ENCODE results near the gene PLA2G4D.
A peak's percentile ranks its signal among the peaks of the same experiment; 100 is the strongest.

Gene PLA2G4D

DNA sequence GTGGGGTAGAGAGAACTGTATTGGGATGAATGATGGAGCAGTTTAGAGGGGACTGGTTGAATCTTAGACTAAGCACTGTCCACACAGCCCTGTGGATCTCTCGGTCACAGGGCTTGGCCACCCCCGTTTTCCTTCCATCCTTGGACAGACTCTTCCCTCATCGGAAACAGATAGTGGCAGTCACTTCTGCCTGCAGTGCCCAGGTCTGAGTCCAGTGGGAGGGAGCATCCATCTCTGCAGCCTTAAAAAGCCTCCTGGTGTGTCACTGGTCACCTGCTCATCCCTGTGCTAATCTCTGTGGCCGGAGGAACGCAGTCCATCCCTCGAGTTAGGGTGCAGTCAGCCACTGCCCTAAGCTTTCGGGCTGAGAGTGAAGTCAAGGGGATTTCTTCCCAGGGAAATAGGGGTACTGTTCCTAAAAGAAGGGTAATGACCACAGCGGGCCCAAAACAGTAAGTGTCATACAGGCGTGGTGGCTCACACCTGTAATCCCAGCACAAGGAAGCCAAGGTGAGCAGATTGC, 32.0 kb downstream of the PLA2G4D start:
- in situ Hi-C loops (cut with HindIII; ENCODE audit: low pct_unique_long_range_greater_than_20kb, low sequenced_read_pairs) = no loop called here
- no peak for DNase-seq (ENCODE audit: low read depth in 1 of 2, low spot score in 1 of 2)
- no peak for TF ChIP-seq JUND (IDR thresholded peaks at IDR 0.05; ENCODE audit: low read depth)

DNA sequence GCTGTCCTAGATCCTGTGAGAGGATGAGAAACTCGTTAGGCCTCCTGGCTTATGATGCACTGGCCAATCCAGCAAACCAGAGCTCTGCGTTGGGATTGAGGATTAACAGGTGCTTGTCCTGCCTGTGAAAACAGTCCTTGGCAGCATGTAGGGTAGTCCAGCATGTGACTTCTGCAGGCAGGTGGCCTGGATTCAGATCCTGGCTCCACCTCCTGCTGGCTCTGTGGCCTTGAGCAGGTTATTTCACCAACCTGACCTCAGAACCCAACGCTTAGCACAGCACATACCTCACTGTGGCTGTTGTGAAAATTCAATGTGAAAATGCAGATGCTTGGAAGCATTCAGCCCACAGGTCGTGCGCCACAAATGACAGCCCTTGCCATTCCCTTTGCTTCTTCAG, 33.6 kb downstream of the PLA2G4D start:
- peak in 1 of 2 experiments; percentile 50 for DNase-seq (ENCODE audit: low read depth in 1 of 2, low spot score in 1 of 2)
- no peak for TF ChIP-seq JUND (IDR thresholded peaks at IDR 0.05; ENCODE audit: low read depth)
- in situ Hi-C loops (cut with HindIII; ENCODE audit: low pct_unique_long_range_greater_than_20kb, low sequenced_read_pairs) = no loop called here

DNA sequence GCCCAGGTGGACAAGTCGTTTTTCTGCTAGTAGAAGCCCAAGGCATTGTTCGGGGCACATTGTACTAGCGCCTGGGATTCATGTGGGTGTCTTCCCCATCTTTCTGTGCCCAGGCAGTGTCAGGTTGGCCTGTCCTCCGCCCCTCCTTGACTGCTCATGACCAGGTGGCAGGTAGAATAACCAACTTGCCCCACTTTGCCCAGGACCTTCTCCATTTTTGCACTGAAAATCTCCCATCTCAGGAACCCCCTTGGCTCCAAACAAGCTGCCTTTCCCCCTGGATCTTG, 33.9 kb downstream of the PLA2G4D start:
- no peak for DNase-seq (ENCODE audit: low read depth in 1 of 2, low spot score in 1 of 2)
- in situ Hi-C loops (cut with HindIII; ENCODE audit: low pct_unique_long_range_greater_than_20kb, low sequenced_read_pairs) = no loop called here
- no peak for TF ChIP-seq JUND (IDR thresholded peaks at IDR 0.05; ENCODE audit: low read depth)

DNA sequence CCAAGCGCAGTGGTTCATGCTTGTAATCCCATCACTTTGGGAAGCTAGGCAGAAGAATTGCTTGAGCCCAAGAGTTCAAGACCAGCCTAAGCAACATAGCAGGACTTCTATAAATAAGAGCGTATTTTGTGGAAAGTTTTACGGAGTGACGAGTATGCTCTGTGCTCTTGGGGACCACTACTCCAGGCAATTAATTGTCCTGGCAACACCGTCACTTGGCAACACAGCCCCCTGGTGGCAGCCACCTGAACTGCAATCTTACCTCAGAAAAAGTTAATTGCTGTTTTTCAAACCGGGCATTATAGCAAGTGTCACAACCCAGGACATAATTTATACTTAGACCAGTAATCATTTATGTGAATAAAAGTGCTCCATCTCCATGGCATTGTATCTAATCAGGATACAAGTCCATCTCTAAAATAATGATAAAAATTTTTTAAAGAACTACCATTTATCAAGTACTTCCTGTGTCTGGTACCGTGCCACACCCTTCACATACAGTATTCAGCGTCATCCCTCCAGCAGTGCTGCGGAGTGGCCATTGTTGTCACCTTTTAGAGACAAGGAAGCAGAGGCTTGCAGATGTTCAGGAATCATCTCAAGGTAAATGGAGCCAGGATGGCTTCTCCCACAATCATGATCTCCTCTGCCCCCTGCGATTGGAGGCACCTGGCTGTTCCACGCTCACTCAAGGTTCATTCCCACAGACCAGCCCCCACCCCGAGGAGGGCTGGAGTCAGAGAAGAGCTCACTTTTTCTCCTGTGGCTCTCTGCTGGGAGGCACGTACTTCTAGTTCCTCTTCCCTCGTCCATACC, 34.5 kb downstream of the PLA2G4D start:
- peak; percentile 39 to 60 for DNase-seq (ENCODE audit: low read depth in 1 of 2, low spot score in 1 of 2)
- in situ Hi-C loops (cut with HindIII; ENCODE audit: low pct_unique_long_range_greater_than_20kb, low sequenced_read_pairs) = no loop called here
- no peak for TF ChIP-seq JUND (IDR thresholded peaks at IDR 0.05; ENCODE audit: low read depth)

DNA sequence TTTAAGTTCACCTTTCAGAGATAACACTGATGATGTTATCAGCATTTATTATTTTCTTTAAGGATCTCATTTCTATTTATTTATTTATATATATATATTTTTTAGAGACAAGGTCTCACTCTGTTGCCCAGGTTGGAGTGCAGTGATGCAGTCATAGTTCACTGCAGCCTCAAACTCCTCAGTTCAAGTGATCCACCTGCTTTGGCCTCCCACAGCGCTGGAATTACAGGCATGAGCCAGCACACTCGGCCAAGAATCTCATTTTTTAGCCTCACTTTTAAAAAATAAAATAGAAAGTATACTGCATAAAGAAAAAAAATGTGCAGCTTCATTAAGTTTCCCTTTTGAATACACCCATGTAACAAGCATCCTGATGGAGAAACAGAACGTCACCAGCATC, 35.6 kb downstream of the PLA2G4D start:
- no peak for TF ChIP-seq JUND (IDR thresholded peaks at IDR 0.05; ENCODE audit: low read depth)
- in situ Hi-C loops (cut with HindIII; ENCODE audit: low pct_unique_long_range_greater_than_20kb, low sequenced_read_pairs) = no loop called here

DNA sequence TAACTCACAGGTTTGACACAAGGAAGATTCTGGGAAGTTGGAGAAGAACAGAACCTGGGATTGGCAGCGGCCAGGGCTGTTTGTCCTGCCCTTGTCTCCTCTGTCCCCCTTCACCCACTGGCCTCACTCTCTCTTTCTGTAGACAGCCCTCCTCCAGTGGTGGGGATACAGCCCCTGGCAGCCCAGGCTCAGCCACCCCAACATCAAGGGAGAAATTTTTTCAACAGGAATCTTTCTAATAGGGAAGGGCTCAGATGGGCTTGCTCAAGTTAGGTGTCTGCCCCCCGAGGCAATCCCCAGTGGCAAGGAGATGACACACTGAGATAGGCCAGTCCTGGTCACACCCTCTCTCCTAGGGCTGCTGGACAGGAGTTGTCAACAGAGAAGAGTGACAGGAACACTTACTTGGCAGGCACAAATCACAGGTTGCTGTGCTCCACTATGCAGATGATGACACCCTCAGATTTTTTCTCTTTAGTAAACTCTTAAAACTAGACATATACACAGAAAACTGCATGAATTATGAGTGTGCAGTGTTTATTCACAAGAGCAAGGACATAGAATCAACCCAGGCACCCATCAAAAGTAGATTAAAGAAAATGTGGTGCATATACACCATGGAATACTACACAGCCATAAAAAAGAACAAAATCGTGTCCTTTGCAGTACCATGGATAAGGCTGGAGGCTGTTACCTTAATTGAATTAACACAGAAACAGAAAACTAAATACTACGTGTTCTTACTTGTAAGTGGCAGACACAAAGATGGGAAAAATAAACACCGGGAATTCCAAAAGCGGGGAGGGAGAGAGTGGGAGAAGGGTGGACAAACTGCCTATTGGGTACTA, 36.3 kb downstream of the PLA2G4D start:
- in situ Hi-C loops (cut with HindIII; ENCODE audit: low pct_unique_long_range_greater_than_20kb, low sequenced_read_pairs) = no loop called here
- DNase-seq (ENCODE audit: low read depth in 1 of 2, low spot score in 1 of 2) = peak in 1 of 2 experiments; percentile 62
- no peak for TF ChIP-seq JUND (IDR thresholded peaks at IDR 0.05; ENCODE audit: low read depth)

More for the DNA sequence above, 35.6 kb downstream of the PLA2G4D start:
- no peak for DNase-seq (ENCODE audit: low read depth in 1 of 2, low spot score in 1 of 2)

DNA sequence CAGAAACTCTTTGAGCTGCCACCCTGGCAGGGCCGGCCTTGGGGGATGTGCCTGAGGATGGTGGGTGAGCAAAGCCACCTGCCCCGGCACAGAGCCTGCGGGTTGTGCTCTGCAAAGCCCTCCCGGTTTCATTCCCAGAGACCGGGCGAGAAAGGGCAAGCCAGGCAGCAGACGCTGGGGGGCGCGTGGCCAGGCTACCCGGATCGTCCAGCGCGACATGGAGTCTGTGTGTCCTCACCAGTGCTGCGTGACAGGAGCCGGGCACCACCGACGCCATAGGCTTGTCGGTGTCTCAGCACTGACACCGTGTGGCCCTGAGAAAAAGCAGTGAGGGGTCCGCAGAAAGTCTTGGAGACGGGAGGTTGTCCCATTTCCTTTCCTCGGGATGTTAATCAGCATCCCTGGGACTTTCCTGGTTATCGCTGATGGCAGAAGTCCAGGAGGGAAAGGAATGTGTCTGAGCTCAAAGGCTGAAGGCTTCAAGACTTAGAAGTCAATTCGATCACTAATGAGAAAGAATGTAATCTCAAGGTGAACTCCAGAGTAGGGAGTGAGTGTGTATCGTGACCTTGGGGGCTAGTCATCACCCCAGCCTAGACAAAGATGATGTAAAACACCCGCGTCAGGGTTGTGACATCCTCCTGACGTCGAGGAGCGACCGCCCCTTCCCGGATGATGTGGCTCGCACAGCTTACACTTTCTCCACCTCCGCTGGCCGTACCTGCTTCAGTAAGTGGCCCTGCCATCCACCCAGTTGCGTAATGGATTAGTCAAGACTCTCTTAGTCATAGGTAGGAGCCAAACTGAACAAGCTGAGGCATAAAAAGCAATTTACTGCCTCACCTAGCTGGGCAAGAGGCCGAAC, 37.2 kb downstream of the PLA2G4D start:
- no peak for TF ChIP-seq JUND (IDR thresholded peaks at IDR 0.05; ENCODE audit: low read depth)
- in situ Hi-C loops (cut with HindIII; ENCODE audit: low pct_unique_long_range_greater_than_20kb, low sequenced_read_pairs) = no loop called here
- peak; percentile 76 to 93 for DNase-seq (ENCODE audit: low read depth in 1 of 2, low spot score in 1 of 2)

DNA sequence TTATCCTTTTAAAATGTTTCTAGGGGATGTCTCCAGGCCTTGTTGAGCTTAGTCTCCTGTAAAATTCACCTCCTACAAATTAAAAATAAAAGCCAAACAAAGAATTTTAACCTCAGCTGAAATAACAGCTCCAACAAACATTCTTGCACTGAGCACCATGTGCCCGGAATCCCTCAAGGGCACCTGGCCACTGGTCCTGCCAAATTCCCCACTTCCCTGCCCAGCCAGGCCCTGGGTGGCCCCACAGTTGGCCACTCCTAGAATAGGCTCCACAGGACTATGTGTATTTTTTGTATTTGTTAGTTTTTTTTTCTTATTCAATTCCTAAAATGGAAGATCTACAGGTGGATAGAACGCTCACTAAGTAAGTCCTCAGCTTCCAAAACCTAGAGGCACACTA, 40.4 kb downstream of the PLA2G4D start:
- DNase-seq (ENCODE audit: low read depth in 1 of 2, low spot score in 1 of 2) = peak in 1 of 2 experiments; percentile 28
- in situ Hi-C loops (cut with HindIII; ENCODE audit: low pct_unique_long_range_greater_than_20kb, low sequenced_read_pairs) = no loop called here
- no peak for TF ChIP-seq JUND (IDR thresholded peaks at IDR 0.05; ENCODE audit: low read depth)

DNA sequence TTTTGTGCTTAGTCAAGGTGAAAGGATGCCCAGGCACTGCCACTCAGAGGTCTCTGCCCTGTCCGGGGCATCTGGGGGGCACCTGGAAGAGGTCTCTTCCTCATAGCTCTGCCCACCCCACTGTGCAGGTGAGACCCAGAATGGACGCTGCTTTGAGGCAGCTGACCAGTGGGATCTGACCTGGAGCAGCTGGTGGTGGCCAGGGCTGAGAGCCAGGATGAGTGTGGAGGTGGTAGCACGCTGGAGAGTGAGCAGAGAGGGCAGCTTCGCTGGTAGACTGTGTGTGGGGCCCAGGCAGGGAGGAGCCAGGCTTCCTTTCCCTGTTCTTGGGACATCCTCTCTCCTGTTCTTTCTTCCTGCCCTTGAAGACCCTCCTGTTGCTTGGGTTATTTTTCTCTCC, 41.4 kb downstream of the PLA2G4D start:
- no peak for TF ChIP-seq JUND (IDR thresholded peaks at IDR 0.05; ENCODE audit: low read depth)
- no peak for DNase-seq (ENCODE audit: low read depth in 1 of 2, low spot score in 1 of 2)

DNA sequence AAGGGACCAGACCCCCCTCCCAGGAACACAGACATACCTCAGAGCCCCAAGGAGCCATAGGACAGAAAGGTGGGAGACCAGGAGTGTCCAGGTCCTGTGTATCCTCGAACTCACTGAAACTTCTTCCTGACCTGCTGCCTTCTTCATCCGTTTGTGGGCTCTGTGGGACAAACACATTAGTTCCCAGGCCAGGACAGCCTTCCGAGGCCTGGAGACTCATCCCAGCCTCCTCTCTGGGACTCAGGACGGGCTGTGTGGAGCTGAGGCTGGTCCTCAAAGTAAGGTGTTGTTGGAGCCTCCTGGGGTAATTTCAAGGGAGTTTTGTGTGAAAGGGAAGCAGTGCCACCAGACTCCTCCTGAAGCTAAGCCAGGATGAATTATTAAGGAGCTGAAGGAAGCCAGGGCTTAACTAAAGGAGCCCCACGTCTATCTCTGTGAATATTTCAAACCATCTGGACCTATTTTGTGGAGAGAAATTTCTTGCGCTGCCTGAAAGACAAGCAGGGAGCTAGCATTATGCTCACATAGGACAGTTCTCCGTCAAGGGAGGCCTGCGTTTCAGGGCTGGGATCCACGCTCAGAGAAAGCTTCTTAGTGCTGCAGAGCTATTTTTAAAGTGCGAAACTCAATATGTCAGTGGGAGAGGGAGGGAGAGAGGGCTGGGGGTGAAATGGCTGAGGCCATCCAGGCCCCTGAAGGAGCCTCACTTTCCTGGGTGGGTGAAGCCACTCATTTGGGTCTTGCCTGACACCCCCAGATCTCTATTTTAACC, 43.7 kb downstream of the PLA2G4D start:
- TF ChIP-seq JUND (IDR thresholded peaks at IDR 0.05; ENCODE audit: low read depth) = no peak
- DNase-seq (ENCODE audit: low read depth in 1 of 2, low spot score in 1 of 2) = no peak
- in situ Hi-C loops (cut with HindIII; ENCODE audit: low pct_unique_long_range_greater_than_20kb, low sequenced_read_pairs) = no loop called here

More for the DNA sequence above, 41.4 kb downstream of the PLA2G4D start:
- in situ Hi-C loops (cut with HindIII; ENCODE audit: low pct_unique_long_range_greater_than_20kb, low sequenced_read_pairs) = no loop called here

DNA sequence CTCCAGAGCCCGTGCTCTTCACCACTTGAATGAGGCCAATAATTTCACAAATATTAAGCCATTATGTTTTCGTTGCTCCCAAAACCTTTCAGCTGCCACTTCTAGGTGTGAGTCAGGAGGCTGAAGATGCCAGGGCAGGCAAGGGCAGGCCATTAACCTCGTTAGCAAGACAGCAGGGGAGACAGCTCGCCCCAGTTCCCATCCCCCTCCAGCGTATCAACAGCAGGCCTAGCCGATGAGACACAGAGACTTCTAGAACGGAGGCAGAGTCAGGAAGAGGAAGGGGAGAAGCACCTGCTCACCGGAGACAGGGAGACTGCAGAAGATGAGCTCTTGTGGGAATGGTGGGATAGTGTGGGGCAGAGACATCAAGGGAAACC, 45.6 kb downstream of the PLA2G4D start:
- TF ChIP-seq JUND (IDR thresholded peaks at IDR 0.05; ENCODE audit: low read depth) = no peak
- in situ Hi-C loops (cut with HindIII; ENCODE audit: low pct_unique_long_range_greater_than_20kb, low sequenced_read_pairs) = no loop called here

More for the DNA sequence above, 45.6 kb downstream of the PLA2G4D start:
- DNase-seq (ENCODE audit: low read depth in 1 of 2, low spot score in 1 of 2) = no peak
